Measurements from ENCODE around the gene NHP2.
"Not testable (repeated sequence)": the region's sequence is repeated elsewhere in the genome, so short reads cannot be mapped to it uniquely, and the experiment has no call there.

Gene NHP2

DNA sequence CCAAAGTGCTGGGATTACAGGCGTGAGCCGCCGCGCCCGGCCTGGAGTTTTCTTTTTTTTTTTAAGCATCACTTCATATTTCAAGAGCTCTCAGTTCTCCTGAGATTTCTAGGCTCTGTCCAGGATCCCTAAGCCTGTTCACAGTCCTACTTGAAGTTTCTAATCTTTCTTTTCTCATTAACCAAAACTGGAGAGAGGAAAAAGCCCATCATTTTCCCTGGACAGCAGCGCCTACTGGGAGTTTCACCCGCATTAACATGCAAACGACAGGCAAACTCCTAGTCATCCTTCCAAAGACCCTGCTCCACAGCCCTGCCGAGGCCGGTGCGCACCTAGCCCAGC is 23.5 kb downstream of the NHP2 start:
- H3K9me3 Mint-ChIP-seq, DNase-seq, H3K27me3 Mint-ChIP-seq: not testable (repeated sequence)
- Mint-ChIP-seq H3K4me1 (ENCODE audit: low read depth) (peaks cover 22% of the 10 kb centered on the region), H3K4me3 (peak overlapping the region; percentile 74), H3K36me3 (ENCODE audit: low read depth) (peaks cover 28% of the 10 kb centered on the region), H3K27ac (peak overlapping the region; percentile 84)

DNA sequence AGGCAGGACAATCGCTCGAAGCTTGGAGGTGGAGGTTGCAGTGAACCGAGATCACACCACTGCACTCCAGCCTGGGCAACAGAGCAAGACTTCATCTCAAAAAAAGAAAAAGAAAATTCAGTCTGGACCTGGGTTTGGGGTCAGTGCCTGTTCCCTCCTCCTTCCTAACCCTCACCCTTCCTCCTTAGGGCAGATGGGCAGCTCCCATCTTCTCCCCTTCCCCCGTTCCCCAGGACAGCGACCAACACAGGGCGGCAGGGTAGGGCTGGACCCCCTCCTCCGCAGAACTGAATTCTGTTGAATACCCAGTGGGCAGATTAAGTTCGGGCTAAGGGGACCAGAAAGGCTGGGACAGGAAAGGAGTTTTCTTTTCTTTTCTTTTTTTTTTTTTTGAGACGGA is 24.4 kb downstream of the NHP2 start:
- no peak overlapping the region for H3K27ac Mint-ChIP-seq
- H3K9me3 Mint-ChIP-seq, result no peaks in the 10 kb centered on the region
- no peaks in the 10 kb centered on the region for H3K27me3 Mint-ChIP-seq
- peaks cover 21% of the 10 kb centered on the region for H3K4me1 Mint-ChIP-seq (ENCODE audit: low read depth)
- H3K36me3 Mint-ChIP-seq (ENCODE audit: low read depth), result peaks cover 19% of the 10 kb centered on the region
- H3K4me3 Mint-ChIP-seq, result no peak overlapping the region
- no peak for DNase-seq

DNA sequence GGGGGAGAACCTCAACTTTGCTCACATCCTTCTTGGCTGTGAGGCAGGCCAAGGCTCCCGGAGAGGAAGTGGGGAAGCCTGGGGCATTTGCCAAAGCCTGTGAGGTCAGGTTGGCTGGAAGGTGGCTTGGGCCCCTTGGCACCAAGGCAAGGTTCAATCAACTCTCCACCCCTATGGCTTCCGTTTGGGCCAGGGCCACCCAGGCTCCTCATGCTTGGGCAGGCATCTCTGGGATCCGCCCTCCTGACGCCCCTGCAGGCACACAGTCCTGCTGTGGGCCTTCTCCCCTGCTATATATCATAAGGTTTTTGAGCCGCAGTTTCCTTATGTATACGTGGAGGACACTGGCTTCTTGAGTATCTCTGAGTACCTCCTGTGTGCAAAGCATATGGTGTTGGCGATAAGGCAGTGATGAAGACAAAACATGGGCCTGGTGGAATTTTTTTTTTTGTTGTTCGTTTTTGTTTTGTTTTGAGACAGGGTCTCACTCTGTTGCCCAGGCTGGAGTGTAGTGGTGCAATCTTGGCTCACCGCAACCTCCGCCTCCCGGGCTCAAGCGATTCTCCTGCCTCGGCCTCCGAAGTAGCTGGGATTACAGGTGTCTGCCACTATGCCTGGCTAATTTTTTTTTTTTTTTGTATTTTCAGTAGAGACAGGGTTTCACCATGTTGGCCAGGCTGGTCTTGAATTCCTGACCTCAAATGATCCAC is 26.2 kb downstream of the NHP2 start:
- not testable (repeated sequence) for H3K27ac Mint-ChIP-seq, H3K27me3 Mint-ChIP-seq, DNase-seq, H3K9me3 Mint-ChIP-seq, H3K4me3 Mint-ChIP-seq
- peaks cover 17% of the 10 kb centered on the region for H3K36me3 Mint-ChIP-seq (ENCODE audit: low read depth)
- peaks cover 13% of the 10 kb centered on the region for H3K4me1 Mint-ChIP-seq (ENCODE audit: low read depth)

DNA sequence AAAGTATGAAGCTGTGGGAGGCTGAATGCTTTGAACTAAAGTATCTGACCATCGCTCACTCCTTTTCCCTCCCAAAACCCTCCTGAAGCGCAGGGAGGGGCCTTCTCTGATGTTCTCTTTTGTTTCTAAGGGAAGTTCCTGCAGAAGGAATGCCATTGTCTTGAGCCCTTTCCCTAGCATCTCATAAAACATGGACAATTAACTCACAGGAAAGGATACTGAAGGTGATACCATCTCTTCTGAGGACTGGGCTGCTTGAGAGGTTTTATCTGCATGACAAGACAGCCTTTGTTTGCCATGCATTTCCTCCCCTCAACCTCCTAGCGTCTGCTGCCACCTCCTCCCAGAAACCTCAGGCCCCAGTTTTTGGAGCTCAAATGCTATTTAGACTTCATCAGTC is 27.1 kb downstream of the NHP2 start:
- H3K36me3 Mint-ChIP-seq (ENCODE audit: low read depth), result peaks cover 21% of the 10 kb centered on the region
- H3K27me3 Mint-ChIP-seq, result no peaks in the 10 kb centered on the region
- DNase-seq, result no peak
- H3K27ac Mint-ChIP-seq, result no peak overlapping the region
- H3K4me1 Mint-ChIP-seq (ENCODE audit: low read depth), result peaks cover 7% of the 10 kb centered on the region
- H3K9me3 Mint-ChIP-seq, result no peaks in the 10 kb centered on the region
- H3K4me3 Mint-ChIP-seq, result no peak overlapping the region

DNA sequence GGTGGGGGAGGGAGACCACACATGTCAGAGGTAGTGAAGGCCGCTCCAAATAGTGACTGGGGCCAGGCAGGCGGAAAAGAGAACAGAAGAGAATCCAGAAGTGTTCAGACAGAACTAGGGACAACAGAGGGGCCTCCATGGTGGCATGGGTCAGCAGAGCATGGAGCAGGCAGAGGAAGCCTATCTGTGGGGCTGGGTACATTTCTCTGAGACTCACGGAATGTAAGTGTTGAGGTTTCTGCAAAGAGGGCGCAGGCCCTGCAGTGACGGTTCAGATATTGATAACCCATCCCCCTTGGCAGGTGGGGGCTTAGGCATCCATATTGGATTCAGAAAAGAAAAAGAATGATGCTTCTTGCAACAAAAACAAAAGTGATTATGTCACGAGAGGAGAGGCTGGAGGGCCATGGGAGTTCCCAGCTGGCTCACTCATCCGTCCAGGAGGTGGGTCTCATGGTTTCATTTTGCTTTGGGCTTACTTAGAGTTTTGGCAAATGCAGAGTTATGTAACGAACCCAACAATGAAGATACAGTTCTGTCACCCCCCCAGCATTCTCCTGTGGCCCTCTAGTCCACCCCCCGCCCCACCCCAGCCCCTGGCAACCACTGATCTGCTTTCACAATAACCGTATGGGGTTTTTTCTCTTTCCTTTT is 28.3 kb downstream of the NHP2 start:
- Mint-ChIP-seq H3K4me1 (ENCODE audit: low read depth) (peaks cover 17% of the 10 kb centered on the region), H3K27ac (no peak overlapping the region), H3K27me3 (no peaks in the 10 kb centered on the region), H3K9me3 (no peaks in the 10 kb centered on the region), H3K4me3 (no peak overlapping the region), H3K36me3 (ENCODE audit: low read depth) (peaks cover 24% of the 10 kb centered on the region)
- no peak for DNase-seq

DNA sequence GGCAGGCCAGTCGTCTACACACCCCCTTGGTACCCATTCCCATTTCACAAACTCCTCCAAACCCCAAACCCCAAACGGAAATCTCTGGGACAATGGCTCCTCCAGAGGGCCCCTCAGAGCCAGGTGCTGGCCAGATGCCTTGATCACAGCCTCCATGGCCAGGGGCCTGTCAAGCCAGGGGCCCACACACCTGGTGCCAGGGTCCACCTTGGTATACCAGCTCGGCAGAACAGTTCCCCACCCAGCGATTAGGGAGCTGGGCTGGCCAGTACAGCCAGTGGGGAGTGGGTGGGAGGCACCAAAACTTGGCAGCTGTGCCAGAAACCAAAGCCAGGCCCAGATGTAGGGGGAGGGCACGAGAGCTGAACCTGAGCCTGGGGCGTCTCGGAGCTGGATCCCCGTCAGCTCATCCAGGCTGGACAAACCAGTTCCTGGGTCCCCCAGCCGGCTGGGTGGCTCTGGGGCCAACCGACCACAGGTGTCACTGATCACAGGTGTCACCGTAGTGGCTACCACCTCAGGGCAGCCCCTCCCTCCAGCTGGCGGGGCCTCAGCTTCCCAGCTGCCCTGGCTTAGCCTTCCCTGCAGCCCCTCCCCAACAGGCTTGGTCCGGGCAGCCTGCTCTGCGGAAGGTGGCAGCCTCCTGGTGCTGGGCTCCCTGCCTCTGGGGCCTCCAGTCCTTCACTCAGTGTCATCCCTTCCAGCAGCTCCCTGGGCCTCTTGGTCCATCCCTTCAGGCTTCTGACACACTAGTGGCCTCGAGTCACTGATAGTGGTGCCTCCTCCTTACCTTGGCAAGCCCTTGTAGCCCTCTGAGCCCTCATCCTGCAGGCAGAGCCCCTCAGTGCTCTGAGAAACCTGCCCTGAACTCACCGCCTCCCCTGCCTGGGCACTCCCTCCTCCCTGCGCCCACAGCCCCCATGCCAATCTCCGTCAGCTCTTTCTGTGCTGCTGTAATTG is 29.4 kb downstream of the NHP2 start:
- DNase-seq, result no peak
- Mint-ChIP-seq H3K9me3 (no peaks in the 10 kb centered on the region), H3K27ac (no peak overlapping the region), H3K36me3 (ENCODE audit: low read depth) (peaks cover 24% of the 10 kb centered on the region), H3K4me3 (no peak overlapping the region), H3K4me1 (ENCODE audit: low read depth) (peaks cover 13% of the 10 kb centered on the region), H3K27me3 (no peaks in the 10 kb centered on the region)

DNA sequence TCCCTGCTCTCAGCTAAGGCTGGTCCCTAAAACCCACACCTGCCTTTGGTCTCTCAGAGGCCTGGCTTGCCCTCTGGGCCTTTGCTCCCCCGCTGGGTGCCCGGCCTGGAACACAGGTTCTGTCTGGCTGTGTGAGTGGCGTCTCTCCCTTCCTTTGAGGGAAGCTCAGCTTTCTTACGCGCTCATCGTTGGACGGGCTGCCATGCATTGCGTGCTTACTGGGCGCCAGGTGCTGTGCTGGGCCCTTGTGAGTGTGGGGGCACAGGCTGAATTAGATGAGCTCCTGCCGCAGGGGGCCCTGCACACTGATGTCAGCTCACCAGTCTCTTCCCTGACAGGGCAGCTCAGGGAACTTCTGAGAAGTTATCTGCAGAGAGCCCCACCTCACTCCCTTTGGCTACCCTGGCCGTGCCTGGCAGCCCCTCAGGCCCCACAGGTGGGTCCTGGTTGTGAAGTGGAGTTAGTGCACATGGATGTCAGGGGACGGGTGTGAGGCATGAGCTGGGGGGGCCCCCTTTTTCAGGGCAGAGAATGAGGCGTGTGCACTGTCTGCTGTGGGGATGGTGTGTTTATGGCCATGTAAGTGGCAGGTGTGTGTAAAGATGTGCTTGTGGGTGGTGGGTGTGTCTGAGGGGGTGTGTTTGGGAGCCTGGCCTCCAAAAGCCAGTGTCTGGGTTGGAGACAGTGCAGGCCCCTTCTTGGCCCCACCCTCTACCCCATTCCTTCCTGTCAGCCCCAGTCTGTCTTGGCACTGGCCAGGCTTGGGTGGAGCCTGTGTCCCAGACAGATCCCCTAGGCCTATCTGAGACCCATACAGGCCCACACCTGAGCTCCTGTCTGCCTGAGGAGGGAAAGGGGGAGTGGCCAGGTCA is 30.4 kb downstream of the NHP2 start:
- peaks cover 24% of the 10 kb centered on the region for H3K36me3 Mint-ChIP-seq (ENCODE audit: low read depth)
- H3K27me3 Mint-ChIP-seq, result no peaks in the 10 kb centered on the region
- DNase-seq, result no peak
- H3K9me3 Mint-ChIP-seq, result no peaks in the 10 kb centered on the region
- H3K4me1 Mint-ChIP-seq (ENCODE audit: low read depth), result peaks cover 13% of the 10 kb centered on the region
- no peak overlapping the region for H3K27ac Mint-ChIP-seq
- no peak overlapping the region for H3K4me3 Mint-ChIP-seq

DNA sequence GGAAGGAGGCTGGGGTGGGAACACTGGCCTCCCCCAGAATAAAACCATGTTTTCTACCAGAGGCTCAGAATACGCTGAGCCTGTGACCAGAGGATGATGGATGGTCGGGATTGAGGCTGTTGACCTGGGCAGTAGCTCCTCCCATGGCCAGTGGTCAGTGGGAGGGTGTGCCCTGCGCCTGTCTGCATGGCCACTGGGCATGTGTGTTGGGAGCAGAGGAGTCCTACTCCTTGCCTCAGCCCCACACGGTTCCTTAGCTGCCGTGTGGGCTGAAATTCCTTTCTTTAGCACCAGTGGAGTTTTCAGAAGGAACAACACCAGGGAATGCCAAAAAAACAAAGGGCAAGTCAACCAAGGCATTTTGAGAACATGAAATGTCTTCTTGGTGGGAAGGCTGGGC is 31.3 kb downstream of the NHP2 start:
- Mint-ChIP-seq H3K9me3 (no peaks in the 10 kb centered on the region), H3K4me1 (ENCODE audit: low read depth) (peaks cover 17% of the 10 kb centered on the region), H3K27ac (no peak overlapping the region), H3K4me3 (no peak overlapping the region), H3K36me3 (ENCODE audit: low read depth) (peaks cover 24% of the 10 kb centered on the region), H3K27me3 (no peaks in the 10 kb centered on the region)
- no peak for DNase-seq

DNA sequence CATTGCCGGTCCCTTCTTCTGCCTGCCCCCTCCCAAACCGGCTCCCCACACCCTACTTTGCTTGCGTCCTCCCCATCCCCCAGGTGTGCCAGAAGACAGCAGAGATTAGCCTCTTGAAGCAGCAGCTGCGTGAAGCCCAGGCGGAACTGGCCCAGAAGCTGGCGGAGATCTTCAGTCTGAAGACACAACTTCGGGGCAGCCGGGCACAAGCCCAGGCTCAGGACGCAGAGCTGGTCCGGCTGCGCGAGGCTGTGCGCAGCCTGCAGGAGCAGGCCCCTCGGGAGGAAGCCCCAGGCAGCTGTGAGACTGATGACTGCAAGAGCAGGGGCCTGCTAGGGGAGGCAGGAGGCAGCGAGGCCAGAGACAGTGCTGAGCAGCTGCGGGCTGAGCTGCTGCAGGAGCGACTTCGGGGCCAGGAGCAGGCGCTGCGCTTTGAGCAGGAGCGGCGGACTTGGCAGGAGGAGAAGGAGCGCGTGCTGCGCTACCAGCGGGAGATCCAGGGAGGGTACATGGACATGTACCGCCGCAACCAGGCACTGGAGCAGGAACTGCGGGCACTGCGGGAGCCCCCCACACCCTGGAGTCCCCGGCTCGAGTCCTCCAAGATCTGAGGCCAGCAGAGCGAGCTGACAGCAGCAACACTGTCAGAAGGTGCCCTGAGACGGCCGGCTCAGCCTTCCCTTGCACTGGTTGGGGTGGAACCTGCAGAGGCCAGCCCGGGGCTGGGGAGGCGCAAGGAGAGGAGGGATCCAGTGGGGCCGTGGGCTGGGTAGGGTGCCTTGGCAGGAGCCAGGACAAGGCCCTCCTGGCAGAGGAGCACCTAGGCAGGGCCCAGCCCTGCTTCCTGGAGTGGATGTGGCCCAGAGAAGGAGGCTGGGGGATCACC is 32.1 kb downstream of the NHP2 start:
- no peak for DNase-seq
- H3K4me3 Mint-ChIP-seq, result no peak overlapping the region
- H3K4me1 Mint-ChIP-seq (ENCODE audit: low read depth), result peaks cover 24% of the 10 kb centered on the region
- no peak overlapping the region for H3K27ac Mint-ChIP-seq
- H3K36me3 Mint-ChIP-seq (ENCODE audit: low read depth), result peaks cover 24% of the 10 kb centered on the region
- no peaks in the 10 kb centered on the region for H3K27me3 Mint-ChIP-seq
- no peaks in the 10 kb centered on the region for H3K9me3 Mint-ChIP-seq

DNA sequence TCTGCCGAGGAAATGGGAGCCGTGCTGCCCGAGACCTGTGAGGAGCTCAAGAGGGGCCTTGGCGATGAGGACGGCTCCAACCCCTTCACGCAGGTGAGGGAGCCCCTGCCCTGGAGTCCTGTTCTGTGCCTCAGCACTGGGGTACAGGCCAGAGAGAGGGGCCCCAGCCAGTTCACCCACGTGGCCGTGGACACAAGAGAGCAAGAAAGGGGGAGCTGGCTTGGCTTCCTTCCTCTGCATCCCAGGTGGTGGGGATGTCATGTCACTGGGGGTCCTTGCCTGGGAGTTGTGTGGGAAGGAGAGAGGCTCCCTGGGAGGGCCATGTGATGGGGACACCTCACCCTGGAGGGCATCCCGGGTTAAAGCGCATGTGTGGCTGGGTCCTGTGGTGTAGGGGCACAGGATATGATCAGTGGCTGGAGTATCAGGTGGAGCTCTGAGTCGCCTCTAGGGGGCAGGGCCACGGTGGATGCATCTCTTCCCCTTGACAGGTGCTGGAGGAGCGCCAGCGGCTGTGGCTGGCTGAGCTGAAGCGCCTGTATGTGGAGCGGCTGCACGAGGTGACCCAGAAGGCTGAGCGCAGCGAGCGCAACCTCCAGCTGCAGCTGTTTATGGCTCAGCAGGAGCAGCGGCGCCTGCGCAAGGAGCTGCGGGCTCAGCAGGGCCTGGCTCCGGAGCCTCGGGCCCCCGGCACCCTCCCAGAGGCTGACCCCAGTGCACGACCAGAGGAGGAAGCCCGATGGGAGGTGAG is 32.9 kb downstream of the NHP2 start:
- DNase-seq, result peak; percentile 82
- peaks cover 24% of the 10 kb centered on the region for H3K36me3 Mint-ChIP-seq (ENCODE audit: low read depth)
- no peaks in the 10 kb centered on the region for H3K27me3 Mint-ChIP-seq
- no peaks in the 10 kb centered on the region for H3K9me3 Mint-ChIP-seq
- no peak overlapping the region for H3K4me3 Mint-ChIP-seq
- H3K27ac Mint-ChIP-seq, result no peak overlapping the region
- H3K4me1 Mint-ChIP-seq (ENCODE audit: low read depth), result peaks cover 33% of the 10 kb centered on the region

DNA sequence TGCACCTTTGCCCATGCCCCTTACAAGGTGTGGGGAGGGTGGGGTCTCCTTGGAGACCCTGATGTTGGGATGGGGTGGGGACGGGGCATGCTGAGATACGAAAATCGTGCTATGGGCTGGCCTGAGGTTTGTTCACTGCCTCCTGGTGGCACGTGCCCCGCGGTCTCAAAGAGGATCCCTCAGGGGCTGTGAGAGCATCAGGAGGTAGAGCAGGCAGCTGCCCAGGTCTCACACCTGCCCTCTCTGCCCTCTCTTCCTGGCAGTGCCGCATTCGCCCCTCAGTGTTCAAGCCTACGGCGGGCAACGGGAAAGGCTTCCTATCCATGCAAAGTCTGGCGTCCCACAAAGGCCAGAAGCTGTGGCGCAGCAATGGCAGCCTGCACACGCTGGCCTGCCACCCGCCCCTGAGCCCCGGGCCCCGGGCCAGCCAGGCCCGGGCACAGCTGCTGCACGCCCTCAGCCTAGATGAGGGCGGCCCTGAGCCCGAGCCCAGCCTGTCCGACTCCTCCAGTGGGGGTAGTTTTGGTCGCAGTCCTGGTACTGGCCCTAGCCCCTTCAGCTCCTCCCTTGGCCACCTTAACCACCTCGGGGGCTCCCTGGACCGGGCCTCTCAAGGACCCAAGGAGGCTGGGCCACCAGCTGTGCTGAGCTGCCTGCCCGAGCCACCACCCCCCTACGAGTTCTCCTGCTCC is 33.6 kb downstream of the NHP2 start:
- Mint-ChIP-seq H3K27ac (no peak overlapping the region), H3K36me3 (ENCODE audit: low read depth) (peaks cover 24% of the 10 kb centered on the region), H3K4me1 (ENCODE audit: low read depth) (peaks cover 40% of the 10 kb centered on the region), H3K4me3 (no peak overlapping the region), H3K27me3 (no peaks in the 10 kb centered on the region), H3K9me3 (no peaks in the 10 kb centered on the region)
- no peak for DNase-seq

DNA sequence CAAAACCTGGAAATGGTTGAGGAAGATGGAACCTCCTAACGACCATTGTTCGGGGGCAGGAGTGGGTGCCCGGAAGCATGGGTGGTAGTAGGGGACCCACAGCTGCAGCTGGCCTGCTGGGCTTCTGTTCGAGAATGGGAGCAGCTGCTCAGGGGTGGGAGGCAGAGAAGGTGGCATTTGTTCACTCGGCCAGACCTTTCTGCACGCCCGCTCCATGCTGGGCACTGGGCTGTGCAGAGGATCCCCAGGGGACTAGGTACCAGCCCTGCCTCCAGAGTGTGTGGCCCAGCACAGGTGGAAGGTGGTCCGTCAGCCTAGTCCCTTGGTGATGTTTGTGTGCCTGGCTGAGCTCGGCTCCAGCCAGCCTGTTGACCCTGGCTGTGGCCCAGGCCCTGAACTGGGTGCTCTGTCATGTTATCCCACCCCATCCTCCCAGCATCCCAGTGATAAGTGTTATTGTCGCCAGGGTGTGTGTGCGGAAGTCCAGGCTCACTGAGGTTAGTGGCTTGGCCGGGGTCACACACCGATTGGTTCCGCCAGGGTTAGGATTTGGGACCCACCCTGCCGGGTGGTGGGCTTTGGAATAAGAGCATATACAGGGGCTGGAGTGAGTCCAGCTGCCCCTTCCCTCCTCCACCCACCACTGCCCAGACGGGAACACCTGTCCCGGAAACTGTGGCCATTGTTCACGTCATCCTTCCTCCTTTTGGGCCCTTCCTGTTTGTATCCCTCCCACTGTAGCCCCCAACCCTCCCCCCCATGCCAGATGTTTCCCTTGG is 35.6 kb downstream of the NHP2 start:
- H3K4me1 Mint-ChIP-seq (ENCODE audit: low read depth), result peaks cover 51% of the 10 kb centered on the region
- peaks cover 24% of the 10 kb centered on the region for H3K36me3 Mint-ChIP-seq (ENCODE audit: low read depth)
- no peaks in the 10 kb centered on the region for H3K9me3 Mint-ChIP-seq
- DNase-seq, result no peak
- no peaks in the 10 kb centered on the region for H3K27me3 Mint-ChIP-seq
- H3K4me3 Mint-ChIP-seq, result no peak overlapping the region
- H3K27ac Mint-ChIP-seq, result no peak overlapping the region
